Neutrophil (primary cell): Measurements from ENCODE around the gene MRRF.

ENCODE experiments used
- H3K27ac ChIP-seq: fragments of 200-600 bp; sonication (generic); 2 replicates; pipeline ENCODE4 v1.5.1; 2016; ENCODE audit warnings: mild to moderate bottlenecking, moderate library complexity
- H3K27me3 ChIP-seq: fragments of 200-600 bp; sonication (generic); 2 replicates; pipeline ENCODE4 v1.6.0; 2016; ENCODE audit warnings: mild to moderate bottlenecking
- H3K36me3 ChIP-seq: fragments of 200-600 bp; sonication (generic); 2 replicates; pipeline ENCODE4 v1.5.1; 2017
- H3K4me1 ChIP-seq, 2 experiments: fragments of 200-600 bp in 1 of 2; sonication (generic) in 1 of 2; 1 replicate in 1 of 2; 2 replicates in 1 of 2; pipeline versions ENCODE4 v1.5.1 to v1.6.1; 2013 to 2016; ENCODE audit warnings: low read depth in 1 of 2, low read length in 1 of 2, mild to moderate bottlenecking in 1 of 2, moderate library complexity in 1 of 2; ENCODE audit not compliant: control insufficient read depth in 1 of 2, insufficient read depth in 1 of 2
- H3K4me3 ChIP-seq, 2 experiments: fragments of 200-600 bp in 1 of 2; sonication (generic) in 1 of 2; 1 replicate in 1 of 2; 2 replicates in 1 of 2; pipeline ENCODE4 v1.5.1; 2013 to 2016; ENCODE audit warnings: low read depth in 1 of 2, low read length in 1 of 2, mild to moderate bottlenecking in 1 of 2, moderate library complexity in 1 of 2
- H3K9me3 ChIP-seq: fragments of 200-600 bp; sonication (generic); 2 replicates; pipeline ENCODE4 v1.5.1; 2016
- TF ChIP-seq, protein P1 (sequence below): fragments of 200-600 bp; sonication (generic); IDR thresholded peaks from 2 replicates; pipeline ENCODE4 v1.5.1; 2016; ENCODE audit warnings: antibody characterized with exemption

MRRF gene

DNA sequence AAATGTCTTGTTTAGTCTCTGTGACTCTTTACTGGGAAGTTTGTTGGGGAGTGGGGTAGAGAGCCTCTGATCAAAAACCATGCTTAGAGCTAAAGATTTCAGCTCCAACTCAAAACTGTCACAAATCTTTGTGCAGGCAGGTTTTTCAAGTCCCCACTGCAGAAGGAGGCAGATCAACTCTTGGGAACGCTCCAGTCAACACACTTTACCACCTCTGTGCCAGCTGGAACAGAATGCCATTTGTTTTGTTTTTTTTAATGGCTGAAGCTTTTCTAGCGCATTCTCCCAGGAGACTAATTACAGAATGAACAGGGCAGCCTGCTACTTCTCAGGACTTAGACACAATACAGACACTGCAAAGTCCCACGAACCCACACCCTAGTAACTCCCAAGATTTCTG lies 18.0 kb upstream of the MRRF start:
- Histone ChIP-seq H3K4me1 (no peaks in the 10 kb centered on the region), H3K9me3 (no peaks in the 10 kb centered on the region), H3K36me3 (peaks cover 96% of the 10 kb centered on the region), H3K27me3 (no peaks in the 10 kb centered on the region), H3K4me3 (no peak overlapping the region), H3K27ac (no peak overlapping the region)
- TF ChIP-seq, protein P1, sequence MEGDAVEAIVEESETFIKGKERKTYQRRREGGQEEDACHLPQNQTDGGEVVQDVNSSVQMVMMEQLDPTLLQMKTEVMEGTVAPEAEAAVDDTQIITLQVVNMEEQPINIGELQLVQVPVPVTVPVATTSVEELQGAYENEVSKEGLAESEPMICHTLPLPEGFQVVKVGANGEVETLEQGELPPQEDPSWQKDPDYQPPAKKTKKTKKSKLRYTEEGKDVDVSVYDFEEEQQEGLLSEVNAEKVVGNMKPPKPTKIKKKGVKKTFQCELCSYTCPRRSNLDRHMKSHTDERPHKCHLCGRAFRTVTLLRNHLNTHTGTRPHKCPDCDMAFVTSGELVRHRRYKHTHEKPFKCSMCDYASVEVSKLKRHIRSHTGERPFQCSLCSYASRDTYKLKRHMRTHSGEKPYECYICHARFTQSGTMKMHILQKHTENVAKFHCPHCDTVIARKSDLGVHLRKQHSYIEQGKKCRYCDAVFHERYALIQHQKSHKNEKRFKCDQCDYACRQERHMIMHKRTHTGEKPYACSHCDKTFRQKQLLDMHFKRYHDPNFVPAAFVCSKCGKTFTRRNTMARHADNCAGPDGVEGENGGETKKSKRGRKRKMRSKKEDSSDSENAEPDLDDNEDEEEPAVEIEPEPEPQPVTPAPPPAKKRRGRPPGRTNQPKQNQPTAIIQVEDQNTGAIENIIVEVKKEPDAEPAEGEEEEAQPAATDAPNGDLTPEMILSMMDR: no peak

DNA sequence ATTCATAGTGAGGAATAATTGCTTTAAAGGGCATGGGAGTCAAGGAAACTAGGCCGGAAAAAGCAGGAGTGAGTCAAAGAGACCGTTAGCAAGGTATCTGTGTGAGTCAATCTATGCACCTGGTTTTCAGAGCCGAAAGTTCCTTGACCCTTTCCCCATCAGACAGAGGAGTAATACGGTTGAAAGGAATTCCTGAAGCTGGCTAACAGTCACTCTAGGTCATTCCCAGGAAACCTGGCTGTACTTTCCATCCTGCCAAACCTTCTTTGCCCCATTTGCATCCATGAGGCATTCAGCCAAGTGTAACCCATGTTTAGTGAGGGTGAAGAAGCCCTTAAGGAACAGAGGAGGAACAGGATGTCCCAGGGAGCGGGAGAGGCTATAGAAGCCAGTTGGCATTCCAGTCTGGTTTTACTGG lies 16.2 kb upstream of the MRRF start:
- Histone ChIP-seq H3K27ac (no peak overlapping the region), H3K4me3 (no peak overlapping the region), H3K9me3 (no peaks in the 10 kb centered on the region), H3K27me3 (no peaks in the 10 kb centered on the region), H3K36me3 (peaks cover 96% of the 10 kb centered on the region), H3K4me1 (no peaks in the 10 kb centered on the region)
- TF ChIP-seq, protein P1: no peak

DNA sequence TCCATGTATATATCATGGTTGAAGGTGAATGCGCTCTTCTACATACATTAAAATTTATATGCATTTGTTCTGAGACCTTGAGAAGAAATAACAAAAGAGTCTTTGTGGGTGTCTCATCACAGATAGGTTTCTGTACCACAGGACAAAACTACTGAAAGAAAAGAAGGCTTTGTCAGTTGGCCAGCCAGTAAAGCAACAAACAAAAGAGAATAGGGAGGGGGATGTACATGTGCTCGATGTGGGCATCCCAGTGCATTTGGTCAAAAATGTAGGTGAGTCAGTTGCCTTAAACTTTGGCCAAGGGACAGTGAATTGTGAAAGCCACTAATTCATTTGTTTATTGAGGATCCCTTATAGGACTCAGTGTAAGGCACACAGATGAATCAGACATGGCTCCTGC lies 13.3 kb upstream of the MRRF start:
- Histone ChIP-seq H3K36me3 (peaks cover 89% of the 10 kb centered on the region), H3K27me3 (no peaks in the 10 kb centered on the region), H3K4me1 (no peaks in the 10 kb centered on the region), H3K27ac (no peak overlapping the region), H3K4me3 (no peak overlapping the region), H3K9me3 (no peaks in the 10 kb centered on the region)
- TF ChIP-seq, protein P1: no peak

DNA sequence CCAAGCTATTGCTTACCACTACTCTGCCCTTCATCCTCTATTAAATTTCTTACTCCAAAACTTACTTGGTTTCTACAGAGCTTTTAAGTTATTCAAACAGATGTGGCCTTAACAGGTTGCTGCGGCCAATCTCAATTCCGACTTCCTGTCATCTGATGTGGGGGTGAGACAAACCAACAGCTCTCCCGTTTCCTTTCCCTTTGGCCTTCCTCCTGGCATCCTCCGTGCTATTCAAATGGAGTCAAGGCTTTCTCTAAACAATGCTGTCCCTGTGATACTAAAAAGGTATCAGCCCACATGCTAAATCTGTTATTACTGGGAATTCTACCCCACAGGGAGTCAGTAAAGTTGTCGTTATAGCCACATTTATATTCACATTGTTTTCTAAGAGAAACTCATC lies 11.9 kb upstream of the MRRF start:
- Histone ChIP-seq H3K27me3 (no peaks in the 10 kb centered on the region), H3K4me1 (no peaks in the 10 kb centered on the region), H3K4me3 (no peak overlapping the region), H3K9me3 (no peaks in the 10 kb centered on the region), H3K36me3 (peaks cover 88% of the 10 kb centered on the region), H3K27ac (no peak overlapping the region)
- TF ChIP-seq, protein P1: no peak

DNA sequence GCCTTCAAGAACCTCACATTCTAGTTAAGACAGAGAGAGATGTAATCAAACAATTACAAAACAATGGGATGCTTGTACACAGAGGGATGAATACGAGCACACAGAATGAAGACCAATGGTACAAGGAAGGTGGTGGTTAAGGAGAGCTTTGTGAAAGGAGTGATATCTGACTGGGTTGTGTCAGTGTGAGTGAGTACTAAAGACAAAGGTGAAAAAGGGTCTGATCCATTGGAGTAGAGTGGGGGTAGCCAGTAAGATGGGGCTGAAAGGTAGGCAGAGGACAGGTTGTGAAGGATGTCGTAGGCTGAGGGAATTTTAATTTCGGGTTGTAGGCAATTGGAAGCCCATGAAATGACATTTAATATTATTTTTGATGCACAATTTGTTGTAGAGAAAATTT lies 9.9 kb upstream of the MRRF start:
- Histone ChIP-seq H3K27me3 (no peaks in the 10 kb centered on the region), H3K9me3 (no peaks in the 10 kb centered on the region), H3K36me3 (peaks cover 86% of the 10 kb centered on the region), H3K4me3 (no peak overlapping the region), H3K4me1 (no peaks in the 10 kb centered on the region), H3K27ac (no peak overlapping the region)
- TF ChIP-seq, protein P1: no peak

DNA sequence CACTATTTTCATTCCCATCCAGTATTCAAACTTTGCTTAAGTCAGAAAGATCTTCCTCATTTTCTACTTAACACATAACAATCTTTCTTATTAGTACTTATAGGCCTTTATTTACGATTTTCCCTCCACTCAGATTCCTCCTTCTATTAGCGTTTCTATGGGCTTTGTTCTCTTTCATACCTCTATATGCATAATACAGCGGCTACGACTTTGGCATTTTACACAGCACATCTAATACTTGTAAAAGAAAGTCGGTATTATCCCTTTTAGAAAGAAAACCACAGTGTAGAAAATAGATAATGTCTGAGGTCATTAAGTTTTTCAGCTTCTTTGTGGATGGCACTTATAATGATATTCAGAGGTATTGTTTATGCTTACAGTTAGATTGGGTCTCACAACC lies 8.5 kb upstream of the MRRF start:
- H3K4me3 ChIP-seq: no peak overlapping the region
- TF ChIP-seq, protein P1: no peak
- no peak overlapping the region for H3K27ac ChIP-seq
- H3K4me1 ChIP-seq: no peaks in the 10 kb centered on the region
- H3K36me3 ChIP-seq: peaks cover 86% of the 10 kb centered on the region
- no peaks in the 10 kb centered on the region for H3K27me3 ChIP-seq
- no peaks in the 10 kb centered on the region for H3K9me3 ChIP-seq
